ENCODE results near the gene OR4D9. TPM values are rescaled to one million over a fixed set of nuclear protein-coding genes. Genes with fewer than 3 reads are reported as not detected.
A peak's percentile ranks its signal among the peaks of the same experiment; 100 is the strongest.

Gene OR4D9
- total and polyA plus RNA-seq, 2 of the 8 experiments (the other 6 are each of a cell fraction or from before 2014, with no cell fraction given): not detected

GRCh38 chr11:59556115-59556916 lies 45.0 kb downstream of the OR4D9 start (continued):
- TF ChIP-seq ATF2 (IDR thresholded peaks at IDR 0.05; ENCODE audit: low read length) (0 out of 2 replicates have a peak, but pooled peaks have one; percentile 67), GABPA (IDR thresholded peaks at IDR 0.05; ENCODE audit: borderline replicate concordance, insufficient read depth, low read length) (no peak), YY1 (IDR thresholded peaks at IDR 0.05; ENCODE audit: low read depth, low read length) (no peak), SP4 (IDR thresholded peaks at IDR 0.05; ENCODE audit: low read length) (0 out of 2 replicates have a peak, but pooled peaks have one; percentile 43), EGR1 (IDR thresholded peaks at IDR 0.05; ENCODE audit: borderline replicate concordance, low read depth, low read length) (no peak), CEBPB (IDR thresholded peaks at IDR 0.05; ENCODE audit: low read depth, low read length) (0 out of 2 replicates have a peak, but pooled peaks have one; percentile 50), CHD2 (IDR thresholded peaks at IDR 0.05; ENCODE audit: low read length) (no peak), KDM4A (IDR thresholded peaks at IDR 0.05; ENCODE audit: low read depth, low read length, severe bottlenecking) (peak; percentile 1), ASH2L (IDR thresholded peaks at IDR 0.05; ENCODE audit: low read length) (peak; percentile 99), RAD21 (IDR thresholded peaks at IDR 0.05 in 1 of 2, conservative IDR thresholded peaks at IDR 0.05 in 1 of 2; ENCODE audit: low read depth in 2 of 2, low read length in 2 of 2) (no peak), TCF12 (IDR thresholded peaks at IDR 0.05; ENCODE audit: low read depth, low read length) (0 out of 2 replicates have a peak, but pooled peaks have one; percentile 55), BACH1 (IDR thresholded peaks at IDR 0.05; ENCODE audit: low read length) (0 out of 2 replicates have a peak, but pooled peaks have one; percentile 7), ATF3 (IDR thresholded peaks at IDR 0.05; ENCODE audit: insufficient read depth, low read depth, low read length) (0 out of 2 replicates have a peak, but pooled peaks have one; percentile 16), PHF8 (conservative IDR thresholded peaks at IDR 0.05; ENCODE audit: low read depth, low read length) (no peak), RNF2 (IDR thresholded peaks at IDR 0.05; ENCODE audit: borderline replicate concordance, low read depth, low read length, missing control alignments, poor library complexity, severe bottlenecking) (no peak)

All from H1 (cell line).